ENCODE results near the gene ATP13A1. TPM values are rescaled to one million over a fixed set of nuclear protein-coding genes. Genes with fewer than 3 reads are reported as not detected.

The ATP13A1 gene
- total RNA-seq, 4 donors from 2014 or later = 59.3 to 104 (median 81.7) TPM

- Histone ChIP-seq H3K36me3 (no peaks in the 10 kb centered on the region), H3K27ac (replicated peaks in 1 of 4) (no peak overlapping the region), H3K9me3 (no peaks in the 10 kb centered on the region), H3K27me3 (peaks cover 0 to 33% (median 10%) of the 10 kb centered on the region in 4 donors), H3K4me1 (peaks cover 14 to 20% (median 19%) of the 10 kb centered on the region in 4 donors), H3K4me3 (no peak overlapping the region)
- intact Hi-C loops (cut with DNase I) = no loop called here
- no peak for DNase-seq (ENCODE audit: extremely low spot score)
- TF ChIP-seq CTCF (IDR thresholded peaks at IDR 0.05) = no peak
- WGBS = 88% methylated on average over 16 of the region's 19 CpGs
Measured at GRCh38 chr19:19624032-19624570, 39.4 kb downstream of the ATP13A1 start.

DNA sequence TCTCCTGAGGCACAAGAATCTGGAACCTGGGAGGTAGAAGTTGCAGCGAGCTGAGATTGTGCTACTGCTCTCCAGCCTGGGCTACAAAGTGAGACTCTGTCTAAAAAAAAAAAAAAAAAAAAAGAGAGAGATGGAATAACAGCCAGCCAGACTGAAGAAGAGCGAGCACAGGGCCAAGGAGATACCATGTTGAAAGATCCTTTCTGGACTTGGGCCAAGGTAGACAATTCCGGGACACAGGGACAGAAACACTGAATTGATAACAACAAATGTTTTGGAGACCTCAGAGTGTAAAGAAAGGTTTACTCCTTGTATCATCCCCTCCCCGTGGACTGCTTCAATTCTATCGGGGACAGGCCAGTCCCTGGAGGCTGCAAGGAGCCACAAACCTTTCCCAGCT lies 40.1 kb downstream of the ATP13A1 start:
- 78% methylated on average over 5 of the region's 5 CpGs for WGBS
- DNase-seq (ENCODE audit: extremely low spot score) = no peak
- no peak overlapping the region for H3K4me3 ChIP-seq
- peaks cover 10 to 22% (median 21%) of the 10 kb centered on the region in 4 donors for H3K4me1 ChIP-seq
- no peaks in the 10 kb centered on the region for H3K9me3 ChIP-seq
- intact Hi-C loops (cut with DNase I) = no loop called here
- peaks cover 5 to 34% (median 7%) of the 10 kb centered on the region in 4 donors for H3K27me3 ChIP-seq
- no peak overlapping the region for H3K27ac ChIP-seq (replicated peaks in 1 of 4)
- H3K36me3 ChIP-seq = no peaks in the 10 kb centered on the region
- TF ChIP-seq POLR2AphosphoS5 (IDR thresholded peaks at IDR 0.05) = no peak
- no peak for TF ChIP-seq POLR2A (IDR thresholded peaks at IDR 0.05; ENCODE audit: low read depth)
- no peak for TF ChIP-seq CTCF (IDR thresholded peaks at IDR 0.05)
- TF ChIP-seq EP300 (IDR thresholded peaks at IDR 0.05) = no peak

- TF ChIP-seq EP300 (IDR thresholded peaks at IDR 0.05) = no peak
- TF ChIP-seq POLR2AphosphoS5 (IDR thresholded peaks at IDR 0.05) = no peak
- no peak for TF ChIP-seq POLR2A (IDR thresholded peaks at IDR 0.05; ENCODE audit: low read depth)
- TF ChIP-seq CTCF (IDR thresholded peaks at IDR 0.05) = no peak
- 74% methylated on average over 7 of the region's 7 CpGs for WGBS
- no peak for DNase-seq (ENCODE audit: extremely low spot score)
- H3K27ac ChIP-seq (replicated peaks in 1 of 4) = no peak overlapping the region
- intact Hi-C loops (cut with DNase I) = no loop called here
- H3K4me1 ChIP-seq = peaks cover 2 to 15% (median 13%) of the 10 kb centered on the region in 4 donors
- peaks cover 0 to 41% (median 6%) of the 10 kb centered on the region in 4 donors for H3K27me3 ChIP-seq
- no peak overlapping the region for H3K4me3 ChIP-seq
- no peaks in the 10 kb centered on the region for H3K9me3 ChIP-seq
- no peaks in the 10 kb centered on the region for H3K36me3 ChIP-seq
Measured at GRCh38 chr19:19619849-19620210, 43.6 kb downstream of the ATP13A1 start.

GRCh38 chr19:19619181-19619848 lies 44.2 kb downstream of the ATP13A1 start:
- Histone ChIP-seq H3K4me1 (peaks cover 2 to 15% (median 13%) of the 10 kb centered on the region in 4 donors), H3K36me3 (no peaks in the 10 kb centered on the region), H3K4me3 (peak overlapping the region; percentile 43 to 61 (median 47)), H3K9me3 (no peaks in the 10 kb centered on the region), H3K27me3 (peaks cover 0 to 46% (median 6%) of the 10 kb centered on the region in 4 donors), H3K27ac (replicated peaks in 1 of 4) (no peak overlapping the region)
- 58% methylated on average over 21 of the region's 21 CpGs for WGBS
- DNase-seq (ENCODE audit: extremely low spot score) = no peak
- intact Hi-C loops (cut with DNase I) = no loop called here
- TF ChIP-seq CTCF (IDR thresholded peaks at IDR 0.05) (no peak), POLR2AphosphoS5 (IDR thresholded peaks at IDR 0.05) (no peak), EP300 (IDR thresholded peaks at IDR 0.05) (no peak), POLR2A (IDR thresholded peaks at IDR 0.05; ENCODE audit: low read depth) (no peak)

Measured in esophagus muscularis mucosa (tissue), 4 donors.